ENCODE measurements around the gene TSHZ2. TPM values are rescaled to one million over a fixed set of nuclear protein-coding genes. Genes with fewer than 3 reads are reported as not detected.

Gene TSHZ2
- total and polyA plus RNA-seq, 2 of the 4 experiments (the other 2 are of a cell fraction) = under 0.01 to 0.02 TPM

- no peak for DNase-seq
- no peak overlapping the region for H3K4ac ChIP-seq (ENCODE audit: low read depth, low read length)
- in situ Hi-C loops (cut with MboI; ENCODE audit: low sequenced_read_pairs) = no loop called here
- no peak overlapping the region for H4K8ac ChIP-seq (ENCODE audit: low read depth in 2 of 2, low read length in 2 of 2)
- POLR2A ChIA-PET (ENCODE audit: unreplicated experiment) = no interaction called here
- H4K20me1 ChIP-seq (ENCODE audit: insufficient read depth, low read length) = no peaks in the 10 kb centered on the region
- no peak overlapping the region for H2BK20ac ChIP-seq (ENCODE audit: low read depth, low read length)
- CTCF ChIA-PET = no interaction called here
- no peaks in the 10 kb centered on the region for H3K36me3 ChIP-seq (ENCODE audit: control insufficient read depth, insufficient read depth, low read length)
- H2AK5ac ChIP-seq (ENCODE audit: low read depth, low read length) = no peak overlapping the region
- no peak overlapping the region for H2BK5ac ChIP-seq (ENCODE audit: low read depth, low read length, poor library complexity, severe bottlenecking)
- H4K91ac ChIP-seq (ENCODE audit: insufficient read depth, low read depth, low read length) = no peak overlapping the region
- BruUV-seq (replicated peaks) = no TSS peak
- no peak overlapping the region for H2BK15ac ChIP-seq (ENCODE audit: low read depth, low read length)
- H3K27me3 ChIP-seq (ENCODE audit: control insufficient read depth, insufficient read depth, low read length) = peaks cover 2% of the 10 kb centered on the region; the same call in 1 of the 2 replicates
- H3K4me3 ChIP-seq (ENCODE audit: insufficient read depth, low read depth, low read length) = no peak overlapping the region
- no peaks in the 10 kb centered on the region for H3K79me1 ChIP-seq (ENCODE audit: low read depth in 1 of 2, low read length in 2 of 2)
- H3K4me2 ChIP-seq (ENCODE audit: low read depth, low read length) = no peak overlapping the region
- H3K4me1 ChIP-seq (ENCODE audit: control insufficient read depth, insufficient read depth, low read length) = no peaks in the 10 kb centered on the region
- no peaks in the 10 kb centered on the region for H3K9me3 ChIP-seq (ENCODE audit: control insufficient read depth, insufficient read depth, low read length)
- no peak overlapping the region for H2AFZ ChIP-seq (replicated peaks; ENCODE audit: low read length, poor library complexity)
- H2AK9ac ChIP-seq (replicated peaks; ENCODE audit: low read depth, low read length, poor library complexity) = no peak overlapping the region
- H3K9me1 ChIP-seq (ENCODE audit: insufficient read depth, low read length) = no peaks in the 10 kb centered on the region
- no peak overlapping the region for H3K9ac ChIP-seq (ENCODE audit: low read depth, low read length)
- no peak overlapping the region for H3K18ac ChIP-seq (ENCODE audit: low read depth, low read length)
- no CpG with 5 or more reads among the region's 4 CpGs for WGBS, 2 experiments (ENCODE audit: extremely low coverage in 2 of 2, insufficient read length in 1 of 2)
- no peak overlapping the region for H2BK120ac ChIP-seq (ENCODE audit: low read depth, low read length)
- dilution Hi-C loops (cut with HindIII; ENCODE audit: low sequenced_read_pairs, unreplicated experiment) = no loop called here
- intact Hi-C loops (cut with micrococcal nuclease) = no loop called here
- no peak overlapping the region for H3K27ac ChIP-seq (ENCODE audit: insufficient read depth, low read length)
- H4K5ac ChIP-seq (ENCODE audit: low read depth, low read length) = no peak overlapping the region
- TF ChIP-seq MAZ (IDR thresholded peaks at IDR 0.05; ENCODE audit: borderline replicate concordance, low read depth, low read length) (no peak), MXI1 (IDR thresholded peaks at IDR 0.05; ENCODE audit: borderline replicate concordance, low read depth, low read length) (no peak), FOS (IDR thresholded peaks at IDR 0.05; ENCODE audit: low read depth, low read length) (no peak), BHLHE40 (IDR thresholded peaks at IDR 0.05; ENCODE audit: low read depth, low read length) (no peak), CEBPB (IDR thresholded peaks at IDR 0.05; ENCODE audit: low read depth, low read length) (no peak), NFE2L2 (IDR thresholded peaks at IDR 0.05; ENCODE audit: low read depth, low read length) (no peak), RAD21 (IDR thresholded peaks at IDR 0.05; ENCODE audit: low read length) (no peak)
- TF ChIP-seq, protein P1, sequence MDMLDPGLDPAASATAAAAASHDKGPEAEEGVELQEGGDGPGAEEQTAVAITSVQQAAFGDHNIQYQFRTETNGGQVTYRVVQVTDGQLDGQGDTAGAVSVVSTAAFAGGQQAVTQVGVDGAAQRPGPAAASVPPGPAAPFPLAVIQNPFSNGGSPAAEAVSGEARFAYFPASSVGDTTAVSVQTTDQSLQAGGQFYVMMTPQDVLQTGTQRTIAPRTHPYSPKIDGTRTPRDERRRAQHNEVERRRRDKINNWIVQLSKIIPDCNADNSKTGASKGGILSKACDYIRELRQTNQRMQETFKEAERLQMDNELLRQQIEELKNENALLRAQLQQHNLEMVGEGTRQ (IDR thresholded peaks at IDR 0.05; ENCODE audit: low read depth, low read length) = no peak
- no peak overlapping the region for H3K14ac ChIP-seq (replicated peaks; ENCODE audit: low read depth, low read length)
- H3K56ac ChIP-seq (ENCODE audit: extremely low read depth, insufficient read depth, low read length) = no peak overlapping the region
- H3K23ac ChIP-seq (ENCODE audit: low read depth, low read length) = no peak overlapping the region
- ATAC-seq (ENCODE audit: low read depth) = no peak
These were observed 567.4 kb downstream of the TSHZ2 start for GRCh38 chr20:53539516-53539915.

Small RNAs within 50 kb of the gene (microRNA-seq; reads per million reads assigned to microRNA genes)
- gene RF00019 (ENCODE audit: insufficient read depth, insufficient read length) = not detected

Small RNAs within 50 kb of the gene (small RNA-seq; reads per million reads assigned to genes)
- 0 reads per million in 5 experiments for gene RF00019

All from IMR-90 (cell line).